Thyroid gland (tissue), 4 donors: Measurements from ENCODE around the gene GATAD2A. TPM values are rescaled to one million over a fixed set of nuclear protein-coding genes. Genes with fewer than 3 reads are reported as not detected.

Source experiments
- DNase-seq, 2 donors: peaks; one replicate each; pipeline ENCODE4 v3.0.0-alpha.2; 2019
- H3K27ac ChIP-seq, 3 donors: fragments of 200-600 bp; sonication (generic); 1 replicate in 2 of 3; 2 replicates in 1 of 3; pipeline ENCODE4 v1.5.1; 2016 to 2019; ENCODE audit warnings: mild to moderate bottlenecking in 1 of 3, moderate library complexity in 1 of 3
- H3K27me3 ChIP-seq: fragments of 200-600 bp; sonication (generic); one replicate; pipeline ENCODE4 v1.5.1; 2019
- H3K36me3 ChIP-seq, 2 donors: fragments of 200-600 bp; sonication (generic); one replicate each; pipeline ENCODE4 v1.5.1; 2016 to 2019
- H3K4me1 ChIP-seq, 2 donors: fragments of 200-600 bp; sonication (generic); one replicate each; pipeline ENCODE4 v1.5.1; 2017 to 2019
- H3K4me3 ChIP-seq, 3 donors: fragments of 200-600 bp; sonication (generic); replicated peaks in 1 of 3; 1 replicate in 2 of 3; 2 replicates in 1 of 3; pipeline ENCODE4 v1.5.1; 2016; ENCODE audit warnings: mild to moderate bottlenecking in 1 of 3
- H3K9me3 ChIP-seq: fragments of 200-600 bp; sonication (generic); one replicate; pipeline ENCODE4 v1.5.1; 2017
- CTCF ChIP-seq, 6 experiments: fragments of 200-600 bp in 3 of 6; fragments of 450-650 bp in 3 of 6; sonication (generic) in 3 of 6; IDR thresholded peaks; one replicate each; pipeline ENCODE4 v1.5.1; 2016 to 2019; ENCODE audit warnings: antibody characterized with exemption in 6 of 6, mild to moderate bottlenecking in 2 of 6, inconsistent platforms in 1 of 6, moderate library complexity in 1 of 6
- POLR2A ChIP-seq, 2 donors: fragments of 450-650 bp; IDR thresholded peaks; one replicate each; pipeline ENCODE4 v1.6.1; 2017; ENCODE audit warnings: antibody characterized with exemption in 2 of 2, mild to moderate bottlenecking in 2 of 2, moderate library complexity in 1 of 2
- WGBS, 2 donors: methylation state at CpG; one replicate each; pipeline ENCODE4 v1.1.5; 2017; 5-methylcytosine and 5-hydroxymethylcytosine counted together
- intact Hi-C: fragments of 100-400 bp; cut with DNase I; formaldehyde crosslinking; loops from one replicate; pipeline ENCODE4 v1.15.1; 2023
- total RNA-seq, 4 donors: library from RNA; depleted of rRNA; stranded (reverse); fragments of >200 nt; gene quantifications; one replicate each; pipeline ENCODE4 v1.2.3, GENCODE V29; 2016

Gene GATAD2A
- total RNA-seq, 4 donors from 2014 or later: 33.2 to 82.4 (median 51.8) TPM

GRCh38 chr19:19482809-19483596, 77.5 kb downstream of the GATAD2A start:
- intact Hi-C loops: no loop called here
- peaks cover 7 to 22% of the 10 kb centered on the region in 2 donors for H3K4me1 ChIP-seq
- H3K4me3 ChIP-seq: no peak overlapping the region
- no peak for DNase-seq
- 76 to 77% methylated on average over 17 to 19 of the region's 19 CpGs for WGBS, 2 donors
- TF ChIP-seq POLR2A (IDR thresholded peaks at IDR 0.05) (no peak), CTCF (IDR thresholded peaks at IDR 0.05) (no peak)
- H3K9me3 ChIP-seq: no peaks in the 10 kb centered on the region
- H3K27me3 ChIP-seq: no peaks in the 10 kb centered on the region
- H3K36me3 ChIP-seq: no peaks in the 10 kb centered on the region
- H3K27ac ChIP-seq: no peak overlapping the region

- no peak overlapping the region for H3K27ac ChIP-seq
- TF ChIP-seq CTCF (IDR thresholded peaks at IDR 0.05): no peak
- TF ChIP-seq POLR2A (IDR thresholded peaks at IDR 0.05): no peak
- H3K4me3 ChIP-seq: no peak overlapping the region
- no peaks in the 10 kb centered on the region for H3K36me3 ChIP-seq
- intact Hi-C loops: no loop called here
- DNase-seq: no peak
- H3K4me1 ChIP-seq: peaks cover 27 to 36% of the 10 kb centered on the region in 2 donors
- 77 to 84% methylated on average over 14 of the region's 15 CpGs for WGBS, 2 donors
- H3K9me3 ChIP-seq: no peaks in the 10 kb centered on the region
- no peaks in the 10 kb centered on the region for H3K27me3 ChIP-seq
Observed at GRCh38 chr19:19485161-19485997, 79.9 kb downstream of the GATAD2A start.

GRCh38 chr19:19485998-19486290, 80.5 kb downstream of the GATAD2A start:
- DNase-seq: no peak
- Histone ChIP-seq H3K36me3 (no peaks in the 10 kb centered on the region), H3K4me1 (peaks cover 27 to 36% of the 10 kb centered on the region in 2 donors), H3K4me3 (no peak overlapping the region), H3K9me3 (no peaks in the 10 kb centered on the region), H3K27ac (no peak overlapping the region), H3K27me3 (no peaks in the 10 kb centered on the region)
- intact Hi-C loops: no loop called here
- TF ChIP-seq CTCF (IDR thresholded peaks at IDR 0.05) (no peak), POLR2A (IDR thresholded peaks at IDR 0.05) (no peak)
- WGBS, 2 donors: 94 to 98% methylated on average over 5 of the region's 5 CpGs

- Histone ChIP-seq H3K4me3 (no peak overlapping the region), H3K4me1 (peaks cover 27 to 36% of the 10 kb centered on the region in 2 donors), H3K27me3 (no peaks in the 10 kb centered on the region), H3K27ac (no peak overlapping the region), H3K36me3 (no peaks in the 10 kb centered on the region), H3K9me3 (no peaks in the 10 kb centered on the region)
- WGBS, 2 donors: 71 to 84% methylated on average over 11 to 13 of the region's 15 CpGs
- TF ChIP-seq CTCF (IDR thresholded peaks at IDR 0.05) (no peak), POLR2A (IDR thresholded peaks at IDR 0.05) (no peak)
- DNase-seq: no peak
- intact Hi-C loops: no loop called here
Observed at GRCh38 chr19:19486343-19487076, 81.0 kb downstream of the GATAD2A start.
